GM13977 (cell line): ENCODE results near the gene TSPAN9.

ENCODE experiments used
- DNase-seq: peaks from one replicate; pipeline ENCODE4 v3.0.0; 2012; ENCODE audit warnings: low spot score
- CTCF ChIP-seq: IDR thresholded peaks from 2 replicates; pipeline ENCODE4 v1.5.1; 2012; ENCODE audit warnings: mild to moderate bottlenecking, control low read depth; ENCODE audit not compliant: insufficient read depth; ENCODE audit errors: extremely low read depth, missing control alignments
- in situ Hi-C: fragments of 300-500 bp; cut with MboI; formaldehyde crosslinking; loops from one replicate; pipeline ENCODE4 v1.12.0; 2022; ENCODE audit warnings: low sequenced_read_pairs, low pct_unique_long_range_greater_than_20kb, mixed read lengths, inconsistent platforms; ENCODE audit not compliant: unreplicated experiment

The TSPAN9 gene

GRCh38 chr12:3119756-3120601 lies 42.8 kb downstream of the TSPAN9 start:
- in situ Hi-C loops = no loop called here
- no peak for TF ChIP-seq CTCF
- DNase-seq = no peak

- DNase-seq = no peak
- TF ChIP-seq CTCF = no peak
These were observed 43.5 kb downstream of the TSPAN9 start for GRCh38 chr12:3120701-3121100.

GRCh38 chr12:3122841-3123678 lies 45.9 kb downstream of the TSPAN9 start:
- DNase-seq = no peak
- no peak for TF ChIP-seq CTCF
- in situ Hi-C loops = no loop called here

More at GRCh38 chr12:3120701-3121100, 43.5 kb downstream of the TSPAN9 start:
- in situ Hi-C loops = no loop called here

- in situ Hi-C loops = no loop called here
- no peak for TF ChIP-seq CTCF
- DNase-seq = no peak
These were observed 46.5 kb downstream of the TSPAN9 start for GRCh38 chr12:3123729-3124128.

GRCh38 chr12:3124917-3125316 lies 47.7 kb downstream of the TSPAN9 start:
- in situ Hi-C loops = no loop called here
- DNase-seq = no peak
- no peak for TF ChIP-seq CTCF

- in situ Hi-C loops = no loop called here
- no peak for TF ChIP-seq CTCF
- no peak for DNase-seq
These were observed 48.5 kb downstream of the TSPAN9 start for GRCh38 chr12:3125674-3126073.
